Large intestine (tissue), 3 donors: Measurements from ENCODE around the gene MRTFB. TPM values are rescaled to one million over a fixed set of nuclear protein-coding genes. Genes with fewer than 3 reads are reported as not detected.
A peak's percentile ranks its signal among the peaks of the same experiment; 100 is the strongest.

Source experiments
- DNase-seq, 2 donors: peaks; one replicate each; pipeline versions ENCODE4 v3.0.0 to v3.0.0-alpha.2; 2013
- H3K27ac ChIP-seq: one replicate; pipeline ENCODE4 v1.5.1; 2013; ENCODE audit warnings: low read length
- H3K27me3 ChIP-seq: 2 replicates; pipeline ENCODE4 v1.6.1; 2013; ENCODE audit warnings: low read length; ENCODE audit not compliant: control insufficient read depth, insufficient read depth
- H3K36me3 ChIP-seq: 2 replicates; pipeline ENCODE4 v1.6.1; 2013; ENCODE audit warnings: low read length; ENCODE audit not compliant: control insufficient read depth, insufficient read depth
- H3K4me1 ChIP-seq: one replicate; pipeline ENCODE4 v1.6.1; 2013; ENCODE audit warnings: low read length; ENCODE audit not compliant: control insufficient read depth, insufficient read depth
- H3K4me3 ChIP-seq: one replicate; pipeline ENCODE4 v1.5.1; 2013; ENCODE audit warnings: low read length
- H3K9me3 ChIP-seq: one replicate; pipeline ENCODE4 v1.6.1; 2013; ENCODE audit warnings: mild to moderate bottlenecking, low read depth, low read length, moderate library complexity; ENCODE audit not compliant: control insufficient read depth
- WGBS: methylation state at CpG from one replicate; pipeline ENCODE4 v1.1.5; 2013; ENCODE audit warnings: low lambda C conversion rate; ENCODE audit not compliant: insufficient coverage; 5-methylcytosine and 5-hydroxymethylcytosine counted together
- polyA plus RNA-seq: library from polyadenylated mRNA; unstranded; fragments of 120-200 nt; gene quantifications from one replicate; pipeline ENCODE4 v1.2.1, GENCODE V29; 2013

Gene MRTFB
- polyA plus RNA-seq, 1 donor: 20.6 TPM

DNA sequence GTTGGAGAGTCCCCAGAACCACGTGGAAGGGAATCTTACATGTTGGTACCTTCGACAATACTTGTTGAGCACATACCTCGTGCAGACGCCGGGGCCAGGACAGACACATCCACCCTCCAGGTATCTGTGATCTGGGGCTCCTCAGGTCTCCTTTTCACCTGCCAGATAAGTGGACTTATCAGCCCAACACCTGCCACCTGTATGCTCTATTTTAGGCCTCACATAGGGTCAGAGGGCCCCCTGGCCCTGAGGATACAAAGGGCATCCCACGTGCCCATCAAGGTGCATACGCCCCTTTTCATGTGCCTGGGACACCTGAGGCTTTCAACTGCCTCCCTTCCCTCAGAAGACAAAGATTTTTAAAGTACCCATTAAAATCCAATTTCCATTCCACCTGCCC, 212.7 kb downstream of the MRTFB start:
- H3K36me3 ChIP-seq: no peaks in the 10 kb centered on the region
- no peak for DNase-seq
- WGBS: no CpG with 5 or more reads among the region's 7 CpGs
- no peak overlapping the region for H3K4me3 ChIP-seq
- H3K27ac ChIP-seq: no peak overlapping the region
- no peaks in the 10 kb centered on the region for H3K27me3 ChIP-seq
- H3K4me1 ChIP-seq: peaks cover 3% of the 10 kb centered on the region
- H3K9me3 ChIP-seq: no peaks in the 10 kb centered on the region

DNA sequence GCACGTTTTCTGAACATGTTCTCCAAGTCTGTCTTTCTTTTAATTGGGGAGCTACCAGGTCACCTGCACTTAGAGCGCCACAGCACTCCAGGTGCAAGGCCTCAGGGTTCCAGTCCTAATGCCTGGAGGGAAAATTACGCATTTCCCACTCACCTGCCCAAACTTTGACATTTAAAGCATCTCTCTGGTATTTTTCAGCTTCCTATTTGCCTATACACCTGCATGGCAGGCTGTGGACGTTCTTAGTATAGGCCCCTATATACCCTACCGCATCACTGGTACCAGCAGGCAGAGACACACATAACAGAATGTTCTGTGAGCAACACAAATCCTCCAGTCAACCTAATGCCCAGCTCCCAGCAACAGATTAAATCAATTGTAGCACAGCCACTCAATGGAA, 213.3 kb downstream of the MRTFB start:
- Histone ChIP-seq H3K4me1 (peaks cover 3% of the 10 kb centered on the region), H3K36me3 (no peaks in the 10 kb centered on the region), H3K27me3 (no peaks in the 10 kb centered on the region), H3K9me3 (peaks cover 2% of the 10 kb centered on the region), H3K27ac (no peak overlapping the region), H3K4me3 (no peak overlapping the region)
- peak in 1 of 2 donors; percentile 21 for DNase-seq
- WGBS: no CpG with 5 or more reads among the region's 5 CpGs

DNA sequence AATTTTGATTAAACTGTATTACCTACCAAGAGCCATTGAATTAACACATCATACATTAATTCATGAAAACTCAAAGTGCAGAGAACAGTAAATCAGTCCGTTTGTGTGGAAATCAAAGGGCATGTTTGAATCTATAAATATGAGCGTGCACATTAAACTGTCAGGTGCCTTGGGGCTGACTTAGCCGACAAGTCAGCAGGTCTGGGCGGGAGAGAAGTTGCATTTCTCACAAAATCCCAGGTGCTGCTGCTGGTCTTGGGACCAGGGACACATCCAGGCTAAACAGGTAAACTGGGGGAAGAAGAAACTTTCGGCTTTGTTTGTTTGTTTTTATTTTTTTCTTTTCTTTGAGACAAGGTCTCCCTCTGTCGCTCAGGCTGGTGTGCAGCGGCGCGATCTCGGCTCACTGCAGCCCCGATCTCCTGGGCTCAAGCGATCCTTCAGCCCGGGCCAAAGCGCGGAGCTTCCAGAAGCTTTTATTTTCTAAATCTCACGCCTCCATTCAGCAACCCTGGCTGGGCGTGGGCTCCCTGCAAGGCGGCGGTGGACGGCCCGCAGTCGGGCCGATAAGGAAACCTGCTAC, 213.9 kb downstream of the MRTFB start:
- Histone ChIP-seq H3K4me1 (peaks cover 3% of the 10 kb centered on the region), H3K4me3 (peak overlapping the region; percentile 91), H3K27me3 (no peaks in the 10 kb centered on the region), H3K9me3 (peaks cover 7% of the 10 kb centered on the region), H3K36me3 (no peaks in the 10 kb centered on the region), H3K27ac (peak overlapping the region; percentile 93)
- peak; percentile 48 to 78 for DNase-seq
- WGBS: no CpG with 5 or more reads among the region's 23 CpGs

DNA sequence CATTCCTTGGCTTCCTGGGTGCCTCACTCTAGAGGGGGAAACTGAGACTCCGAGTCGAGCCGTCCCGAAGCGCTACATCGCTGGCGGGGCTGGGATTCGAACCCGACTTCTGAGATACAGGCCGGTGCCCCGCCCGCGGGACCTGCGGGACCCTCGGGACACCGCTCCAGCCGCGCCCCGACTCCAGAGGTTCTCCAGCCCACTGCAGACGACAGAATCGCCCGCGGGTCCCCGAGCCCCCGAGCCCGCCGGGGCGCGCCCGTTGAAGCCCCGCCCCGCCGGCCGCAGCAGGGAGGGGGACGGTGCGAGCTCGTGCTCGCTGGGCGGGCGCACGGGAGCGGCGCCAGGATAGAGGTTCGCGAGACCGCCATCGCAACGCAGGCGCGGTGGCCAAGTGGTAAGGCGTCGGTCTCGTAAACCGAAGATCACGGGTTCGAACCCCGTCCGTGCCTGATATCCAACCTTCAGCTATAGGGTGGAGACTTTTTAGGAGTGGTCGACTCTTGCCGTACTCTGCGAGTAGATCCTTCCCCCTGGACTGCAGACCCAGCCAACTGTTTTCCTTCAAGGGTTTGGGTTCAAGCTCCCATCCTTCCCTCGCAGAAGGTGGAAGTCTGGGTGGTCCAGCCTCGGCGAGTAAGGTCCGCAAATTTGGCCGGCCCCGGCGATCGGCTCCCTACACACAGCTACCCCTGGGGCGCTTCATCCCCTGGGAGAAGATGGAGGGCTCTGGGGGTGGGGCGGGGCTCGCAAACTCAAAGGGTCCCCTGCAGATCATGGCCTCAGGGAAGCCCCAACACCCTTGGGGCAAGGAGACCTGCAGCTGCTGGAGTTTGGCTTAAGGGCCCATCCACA, 214.6 kb downstream of the MRTFB start:
- H3K27ac ChIP-seq: peak overlapping the region; percentile 93
- H3K27me3 ChIP-seq: no peaks in the 10 kb centered on the region
- no CpG with 5 or more reads among the region's 72 CpGs for WGBS
- H3K4me3 ChIP-seq: peak overlapping the region; percentile 91
- DNase-seq: peak; percentile 93 to 94
- peaks cover 3% of the 10 kb centered on the region for H3K4me1 ChIP-seq
- peaks cover 7% of the 10 kb centered on the region for H3K9me3 ChIP-seq
- no peaks in the 10 kb centered on the region for H3K36me3 ChIP-seq

DNA sequence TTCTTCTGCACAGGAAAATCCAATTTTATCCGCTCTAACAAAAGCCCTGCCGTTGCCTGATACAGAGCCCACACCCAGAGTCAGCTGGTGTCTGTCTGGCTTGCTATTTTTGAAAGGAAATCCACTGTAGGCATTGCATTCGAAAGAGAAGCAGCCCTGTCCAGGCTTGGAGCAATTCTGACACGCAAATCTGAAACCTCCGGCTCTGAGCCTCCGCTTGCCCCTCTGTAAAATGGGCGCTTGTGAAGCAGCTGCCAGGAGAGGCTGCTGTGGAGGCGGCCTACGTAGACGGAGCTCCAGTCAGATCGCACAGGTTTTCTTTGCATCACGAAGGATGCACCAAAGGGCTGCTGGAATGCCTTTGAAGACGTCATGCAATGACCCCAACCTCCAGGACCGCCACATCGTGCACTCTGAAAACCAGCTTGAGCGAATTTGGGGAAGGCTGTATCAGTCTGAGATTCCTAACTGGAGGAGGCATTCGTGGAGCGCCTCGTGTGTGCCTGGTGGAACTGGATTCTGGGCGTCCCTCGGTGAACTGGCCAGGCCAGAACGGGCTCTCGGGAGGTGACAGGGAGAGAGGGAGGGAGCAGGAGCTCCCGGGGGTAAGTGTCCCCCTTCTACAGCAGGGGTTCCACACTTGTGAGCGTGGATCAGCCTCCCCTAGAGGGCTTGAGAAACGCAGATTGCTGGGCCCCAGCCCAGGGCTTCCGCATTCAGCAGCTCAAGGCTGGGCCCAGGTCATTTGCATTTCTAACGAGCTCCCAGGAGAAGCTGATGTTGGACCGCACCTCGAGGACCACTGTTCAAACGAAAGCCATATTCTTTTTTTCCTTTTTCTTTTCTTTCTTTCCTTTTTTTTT, 215.5 kb downstream of the MRTFB start:
- H3K9me3 ChIP-seq: peaks cover 7% of the 10 kb centered on the region
- H3K4me1 ChIP-seq: peaks cover 3% of the 10 kb centered on the region
- peak overlapping the region; percentile 91 for H3K4me3 ChIP-seq
- no peaks in the 10 kb centered on the region for H3K27me3 ChIP-seq
- no peaks in the 10 kb centered on the region for H3K36me3 ChIP-seq
- no CpG with 5 or more reads among the region's 31 CpGs for WGBS
- DNase-seq: peak in 1 of 2 donors; percentile 31
- no peak overlapping the region for H3K27ac ChIP-seq

DNA sequence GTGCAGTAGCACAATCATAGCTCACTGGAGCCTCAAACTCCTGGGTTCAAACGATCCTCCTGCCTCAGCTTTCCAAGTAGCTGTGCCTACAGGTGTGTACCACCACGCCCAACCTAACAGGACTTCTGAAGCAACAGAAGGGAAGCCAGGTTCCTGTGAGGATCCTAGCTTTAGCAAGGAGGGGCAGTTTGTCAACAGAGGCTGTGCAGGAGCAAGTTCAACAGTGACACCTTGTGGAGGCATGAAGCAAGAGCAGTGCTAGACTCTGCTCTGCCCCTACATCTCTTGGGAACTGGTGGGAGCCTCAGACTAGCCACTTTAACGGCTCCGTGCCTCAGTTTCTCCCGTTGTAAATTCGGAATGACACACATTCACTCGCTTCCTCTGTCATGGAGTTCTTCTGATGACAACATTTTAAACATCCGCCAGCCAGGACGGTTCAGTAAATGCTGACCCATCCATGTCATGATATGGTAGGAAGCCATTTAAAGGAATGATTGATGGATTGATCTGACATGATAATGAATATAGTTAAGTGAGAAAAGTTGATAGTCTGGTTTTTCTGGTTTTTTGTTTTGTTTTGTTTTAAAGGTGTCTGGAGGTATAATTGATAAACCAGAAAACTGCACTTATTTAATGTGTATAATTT, 218.7 kb downstream of the MRTFB start:
- H3K27me3 ChIP-seq: no peaks in the 10 kb centered on the region
- no peak for DNase-seq
- H3K9me3 ChIP-seq: peaks cover 7% of the 10 kb centered on the region
- H3K4me1 ChIP-seq: no peaks in the 10 kb centered on the region
- WGBS: 39% methylated on average over 7 of the region's 9 CpGs
- H3K27ac ChIP-seq: no peak overlapping the region
- no peaks in the 10 kb centered on the region for H3K36me3 ChIP-seq
- H3K4me3 ChIP-seq: no peak overlapping the region

DNA sequence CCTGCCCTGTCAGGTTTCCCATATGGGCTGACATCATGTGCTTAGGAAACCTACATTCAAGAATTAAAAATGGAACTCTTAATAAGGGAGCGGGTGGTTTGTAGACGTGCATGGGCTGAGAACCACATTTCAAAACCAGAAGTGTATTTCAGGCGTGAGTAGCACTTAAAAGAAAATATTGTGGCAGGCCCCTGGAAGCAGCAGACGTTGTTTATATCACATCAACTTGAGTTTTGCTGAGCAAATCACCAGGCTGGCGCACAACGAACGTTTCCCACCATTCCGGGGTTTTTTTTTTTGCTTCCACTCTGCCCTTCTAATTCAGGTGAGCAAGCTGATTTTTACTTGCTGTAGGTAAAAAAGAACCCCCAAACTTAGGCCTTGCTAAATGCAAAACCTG, 220.2 kb downstream of the MRTFB start:
- no peak for DNase-seq
- Histone ChIP-seq H3K4me3 (no peak overlapping the region), H3K4me1 (no peaks in the 10 kb centered on the region), H3K36me3 (no peaks in the 10 kb centered on the region), H3K27ac (no peak overlapping the region), H3K9me3 (peaks cover 7% of the 10 kb centered on the region), H3K27me3 (no peaks in the 10 kb centered on the region)
- WGBS: no CpG with 5 or more reads among the region's 8 CpGs

- Histone ChIP-seq H3K27ac (no peak overlapping the region), H3K36me3 (no peaks in the 10 kb centered on the region), H3K9me3 (peaks cover 7% of the 10 kb centered on the region), H3K4me1 (no peaks in the 10 kb centered on the region), H3K4me3 (no peak overlapping the region), H3K27me3 (no peaks in the 10 kb centered on the region)
- no CpG with 5 or more reads among the region's 10 CpGs for WGBS
- no peak for DNase-seq
Observed at GRCh38 chr16:14292051-14292825, 221.1 kb downstream of the MRTFB start.

GRCh38 chr16:14296663-14297062, 225.5 kb downstream of the MRTFB start:
- no peak for DNase-seq
- Histone ChIP-seq H3K27me3 (peaks cover 10% of the 10 kb centered on the region), H3K36me3 (no peaks in the 10 kb centered on the region), H3K4me3 (no peak overlapping the region), H3K4me1 (peaks cover 10% of the 10 kb centered on the region), H3K9me3 (no peaks in the 10 kb centered on the region), H3K27ac (no peak overlapping the region)
- WGBS: 86% methylated on average over 1 of the region's 3 CpGs
